Globus pallidus (tissue), 1 donor: Measurements from ENCODE around the gene CTCFL.
"Not testable (repeated sequence)": the region's sequence is repeated elsewhere in the genome, so short reads cannot be mapped to it uniquely, and the experiment has no call there.

Source experiments
- DNase-seq: peaks from one replicate; pipeline ENCODE4 v3.0.0-alpha.2; 2015; ENCODE audit warnings: low spot score

The CTCFL gene

GRCh38 chr20:57508831-57509230, 16.1 kb downstream of the CTCFL start:
- no peak for DNase-seq

- no peak for DNase-seq
Measured at GRCh38 chr20:57508381-57508780, 16.6 kb downstream of the CTCFL start.

GRCh38 chr20:57507477-57507876, 17.5 kb downstream of the CTCFL start:
- DNase-seq: no peak

GRCh38 chr20:57505979-57506378, 19.0 kb downstream of the CTCFL start:
- no peak for DNase-seq

GRCh38 chr20:57504411-57504810, 20.5 kb downstream of the CTCFL start:
- no peak for DNase-seq

GRCh38 chr20:57503035-57503658, 21.8 kb downstream of the CTCFL start:
- DNase-seq: peak; percentile 46

GRCh38 chr20:57502336-57502700, 22.6 kb downstream of the CTCFL start:
- DNase-seq: no peak

GRCh38 chr20:57501461-57502335, 23.2 kb downstream of the CTCFL start:
- no peak for DNase-seq

- no peak for DNase-seq
Measured at GRCh38 chr20:57500962-57501361, 24.0 kb downstream of the CTCFL start.

GRCh38 chr20:57500235-57500634, 24.7 kb downstream of the CTCFL start:
- DNase-seq: no peak

GRCh38 chr20:57499676-57500075, 25.3 kb downstream of the CTCFL start:
- DNase-seq: no peak

- no peak for DNase-seq
Measured at GRCh38 chr20:57498425-57499400, 26.2 kb downstream of the CTCFL start.

GRCh38 chr20:57496592-57496991, 28.3 kb downstream of the CTCFL start:
- no peak for DNase-seq

- no peak for DNase-seq
Measured at GRCh38 chr20:57495978-57496377, 29.0 kb downstream of the CTCFL start.

GRCh38 chr20:57493091-57493615, 31.8 kb downstream of the CTCFL start:
- no peak for DNase-seq

GRCh38 chr20:57491373-57491772, 33.6 kb downstream of the CTCFL start:
- no peak for DNase-seq

- DNase-seq: not testable (repeated sequence)
Measured at GRCh38 chr20:57488277-57488676, 36.7 kb downstream of the CTCFL start.

- no peak for DNase-seq
Measured at GRCh38 chr20:57485770-57486169, 39.2 kb downstream of the CTCFL start.

- no peak for DNase-seq
Measured at GRCh38 chr20:57484772-57485171, 40.2 kb downstream of the CTCFL start.

GRCh38 chr20:57483287-57484050, 41.5 kb downstream of the CTCFL start:
- DNase-seq: no peak

- DNase-seq: no peak
Measured at GRCh38 chr20:57482796-57483195, 42.1 kb downstream of the CTCFL start.
